ENCODE data around the gene MCCC1. TPM values are rescaled to one million over a fixed set of nuclear protein-coding genes. Genes with fewer than 3 reads are reported as not detected.
"Not testable (repeated sequence)": the region's sequence is repeated elsewhere in the genome, so short reads cannot be mapped to it uniquely, and the experiment has no call there.

Gene MCCC1
- polyA plus RNA-seq, 1 experiment: 19.0 TPM

DNA sequence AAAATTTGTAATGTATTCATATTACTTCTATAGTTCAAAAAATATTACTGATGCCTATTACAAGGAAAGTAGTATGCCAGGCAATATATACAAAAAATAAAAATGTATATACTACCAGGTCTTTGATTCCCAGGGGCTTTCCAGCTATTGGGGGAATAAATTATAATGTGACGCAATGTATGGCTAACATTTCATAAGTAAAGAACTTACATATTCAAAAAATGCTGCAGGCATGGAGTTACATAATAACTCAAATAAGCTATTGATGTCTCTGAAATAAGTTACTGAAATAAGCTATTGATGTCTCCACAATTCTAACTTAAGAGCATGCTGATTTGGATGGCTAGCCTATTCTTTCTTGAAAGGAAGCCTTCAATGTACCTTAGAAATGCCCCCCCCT lies 30.2 kb downstream of the MCCC1 start:
- H3K4me3 ChIP-seq (ENCODE audit: low read depth, low read length): no peak overlapping the region
- TF ChIP-seq, protein P1, sequence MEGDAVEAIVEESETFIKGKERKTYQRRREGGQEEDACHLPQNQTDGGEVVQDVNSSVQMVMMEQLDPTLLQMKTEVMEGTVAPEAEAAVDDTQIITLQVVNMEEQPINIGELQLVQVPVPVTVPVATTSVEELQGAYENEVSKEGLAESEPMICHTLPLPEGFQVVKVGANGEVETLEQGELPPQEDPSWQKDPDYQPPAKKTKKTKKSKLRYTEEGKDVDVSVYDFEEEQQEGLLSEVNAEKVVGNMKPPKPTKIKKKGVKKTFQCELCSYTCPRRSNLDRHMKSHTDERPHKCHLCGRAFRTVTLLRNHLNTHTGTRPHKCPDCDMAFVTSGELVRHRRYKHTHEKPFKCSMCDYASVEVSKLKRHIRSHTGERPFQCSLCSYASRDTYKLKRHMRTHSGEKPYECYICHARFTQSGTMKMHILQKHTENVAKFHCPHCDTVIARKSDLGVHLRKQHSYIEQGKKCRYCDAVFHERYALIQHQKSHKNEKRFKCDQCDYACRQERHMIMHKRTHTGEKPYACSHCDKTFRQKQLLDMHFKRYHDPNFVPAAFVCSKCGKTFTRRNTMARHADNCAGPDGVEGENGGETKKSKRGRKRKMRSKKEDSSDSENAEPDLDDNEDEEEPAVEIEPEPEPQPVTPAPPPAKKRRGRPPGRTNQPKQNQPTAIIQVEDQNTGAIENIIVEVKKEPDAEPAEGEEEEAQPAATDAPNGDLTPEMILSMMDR (IDR thresholded peaks at IDR 0.05; ENCODE audit: low read depth, low read length): no peak
- no peak overlapping the region for H3K27ac ChIP-seq (ENCODE audit: low read depth, low read length)
- DNase-seq (ENCODE audit: low read depth, low spot score): no peak
- POLR2A ChIA-PET: no interaction called here
- no peaks in the 10 kb centered on the region; the same call in 1 of the 2 replicates for H3K9me3 ChIP-seq (ENCODE audit: control insufficient read depth, insufficient read depth, low read length)
- no peaks in the 10 kb centered on the region for H3K27me3 ChIP-seq (ENCODE audit: control insufficient read depth, insufficient read depth, low read length)
- CTCF ChIA-PET: interaction anchor here (3.7 kb wide), 1 partner anchor 17 kb away, joined by 12 read pairs; no protein-coding TSS in a partner anchor

DNA sequence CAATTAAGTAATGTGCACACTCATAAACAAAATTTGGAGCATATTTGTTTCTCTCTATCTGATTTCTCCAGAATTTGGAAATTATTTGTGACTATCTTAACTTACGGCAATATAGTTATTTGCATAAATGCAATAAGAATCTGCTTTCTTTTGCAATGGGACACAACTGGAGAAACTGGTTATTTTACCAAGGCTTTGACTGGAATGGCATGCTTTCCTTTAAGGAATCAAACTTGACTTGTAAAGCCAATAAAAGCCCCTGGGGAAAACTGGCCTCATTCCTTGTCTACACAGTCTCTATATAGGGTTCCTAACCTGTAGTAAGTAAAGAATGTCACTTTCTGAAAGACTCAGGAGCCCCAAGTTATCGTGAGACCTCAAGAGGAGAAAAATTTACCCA lies 32.4 kb downstream of the MCCC1 start:
- CTCF ChIA-PET; H3K27ac ChIP-seq (ENCODE audit: low read depth, low read length); H3K4me3 ChIP-seq (ENCODE audit: low read depth, low read length); H3K27me3 ChIP-seq (ENCODE audit: control insufficient read depth, insufficient read depth, low read length); H3K9me3 ChIP-seq (ENCODE audit: control insufficient read depth, insufficient read depth, low read length); DNase-seq (ENCODE audit: low read depth, low spot score); POLR2A ChIA-PET: not testable (repeated sequence)

DNA sequence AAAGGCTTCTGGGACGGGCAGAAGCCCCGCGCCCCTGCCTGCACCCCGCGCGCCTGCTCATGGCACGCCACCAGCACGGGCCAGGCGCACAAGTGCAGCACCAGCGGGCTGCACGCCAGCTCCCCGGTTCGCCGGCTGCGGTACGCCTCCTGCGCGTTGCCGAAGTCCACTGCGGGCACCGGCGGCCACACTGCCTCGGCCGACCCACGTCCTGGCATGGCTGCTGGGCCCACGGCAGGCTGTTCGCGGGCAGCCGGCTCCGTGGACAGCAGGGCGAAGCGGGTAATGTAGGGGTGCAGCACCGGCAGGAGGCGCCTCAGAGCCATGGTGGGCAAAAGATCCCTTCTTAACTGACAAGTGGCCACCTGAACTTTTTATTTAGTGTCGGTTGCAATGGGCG lies 34.8 kb downstream of the MCCC1 start:
- no peak for DNase-seq (ENCODE audit: low read depth, low spot score)
- H3K27ac ChIP-seq (ENCODE audit: low read depth, low read length): no peak overlapping the region
- TF ChIP-seq, protein P1 (IDR thresholded peaks at IDR 0.05; ENCODE audit: low read depth, low read length): no peak
- H3K4me3 ChIP-seq (ENCODE audit: low read depth, low read length): no peak overlapping the region
- no peaks in the 10 kb centered on the region for H3K27me3 ChIP-seq (ENCODE audit: control insufficient read depth, insufficient read depth, low read length)
- CTCF ChIA-PET: interaction anchor here (0.6 kb wide), 1 partner anchor 120 kb away, joined by 3 read pairs; no protein-coding TSS in a partner anchor
- POLR2A ChIA-PET: no interaction called here
- H3K9me3 ChIP-seq (ENCODE audit: control insufficient read depth, insufficient read depth, low read length): no peaks in the 10 kb centered on the region; the same call in 1 of the 2 replicates

- no peaks in the 10 kb centered on the region; the same call in 1 of the 2 replicates for H3K9me3 ChIP-seq (ENCODE audit: control insufficient read depth, insufficient read depth, low read length)
- peak overlapping the region; percentile 39 for H3K27ac ChIP-seq (ENCODE audit: low read depth, low read length)
- DNase-seq (ENCODE audit: low read depth, low spot score): peak; percentile 18
- POLR2A ChIA-PET: no interaction called here
- CTCF ChIA-PET: no interaction called here
- TF ChIP-seq, protein P1 (IDR thresholded peaks at IDR 0.05; ENCODE audit: low read depth, low read length): no peak
- no peaks in the 10 kb centered on the region for H3K27me3 ChIP-seq (ENCODE audit: control insufficient read depth, insufficient read depth, low read length)
- H3K4me3 ChIP-seq (ENCODE audit: low read depth, low read length): no peak overlapping the region
Measured at GRCh38 chr3:183061391-183062172, 37.7 kb downstream of the MCCC1 start.

DNA sequence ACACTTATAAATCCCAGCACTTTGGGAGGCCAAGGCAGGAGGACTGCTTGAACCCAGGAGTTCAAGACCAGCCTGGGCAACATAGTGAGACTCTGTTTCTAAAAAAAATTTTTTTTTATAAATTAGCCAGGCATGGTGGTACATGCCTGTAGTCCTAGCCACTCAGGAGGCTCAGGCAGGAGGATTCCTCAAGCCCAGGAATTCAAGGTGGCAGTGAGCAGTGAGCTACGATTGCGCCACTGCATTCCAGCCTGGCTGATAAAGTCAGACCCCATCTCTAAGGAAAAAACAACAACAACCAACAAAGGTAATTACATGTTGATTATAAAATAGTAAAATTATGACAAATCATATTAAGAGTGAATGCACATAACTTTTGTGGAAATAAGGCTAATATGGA lies 40.9 kb downstream of the MCCC1 start:
- Histone ChIP-seq H3K27ac (ENCODE audit: low read depth, low read length) (no peak overlapping the region), H3K9me3 (ENCODE audit: control insufficient read depth, insufficient read depth, low read length) (no peaks in the 10 kb centered on the region), H3K27me3 (ENCODE audit: control insufficient read depth, insufficient read depth, low read length) (no peaks in the 10 kb centered on the region), H3K4me3 (ENCODE audit: low read depth, low read length) (no peak overlapping the region)
- no peak for DNase-seq (ENCODE audit: low read depth, low spot score)
- TF ChIP-seq, protein P1 (IDR thresholded peaks at IDR 0.05; ENCODE audit: low read depth, low read length): no peak
- CTCF ChIA-PET: no interaction called here
- POLR2A ChIA-PET: no interaction called here
